ENCODE results near the gene TCEANC2. TPM values are rescaled to one million over a fixed set of nuclear protein-coding genes. Genes with fewer than 3 reads are reported as not detected.

TCEANC2 gene
- total RNA-seq, 1 experiment from 2014 or later = 5.3 TPM

DNA sequence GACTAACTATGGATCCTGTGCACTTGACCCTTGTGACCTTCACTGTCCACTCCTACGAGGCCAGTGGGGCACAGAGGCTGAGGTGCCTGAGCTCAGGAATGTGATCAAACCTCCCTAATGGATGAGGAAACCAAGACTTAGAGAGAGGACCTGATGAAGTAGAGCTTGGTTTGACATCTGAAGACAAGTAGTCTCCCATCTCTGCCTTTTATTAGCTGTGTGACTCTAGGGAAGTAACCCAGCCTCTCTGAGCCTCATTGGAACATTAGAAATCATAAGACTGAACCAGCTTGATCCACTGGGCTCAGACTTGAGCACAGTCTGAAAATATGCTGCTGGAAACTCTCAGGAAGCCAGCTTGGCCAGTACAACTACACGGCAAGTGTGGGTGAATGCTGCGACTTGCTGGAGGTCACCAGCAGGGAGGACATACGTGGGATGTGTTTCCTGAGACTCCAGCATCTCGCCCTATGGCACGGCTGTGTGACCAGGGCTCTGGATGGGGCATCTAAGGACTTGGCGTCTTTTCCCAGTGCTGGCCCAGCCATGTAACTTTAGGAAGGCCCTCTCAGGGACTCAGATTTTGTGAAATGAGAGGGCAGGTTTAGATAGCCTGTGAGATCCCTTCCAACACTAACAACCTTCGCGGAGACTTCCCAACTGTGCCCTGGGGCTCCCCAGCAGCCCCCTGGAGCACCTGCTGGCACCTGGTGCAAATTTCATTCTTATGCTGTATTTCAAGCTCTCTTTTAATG, 88.9 kb downstream of the TCEANC2 start:
- TF ChIP-seq, protein P1, sequence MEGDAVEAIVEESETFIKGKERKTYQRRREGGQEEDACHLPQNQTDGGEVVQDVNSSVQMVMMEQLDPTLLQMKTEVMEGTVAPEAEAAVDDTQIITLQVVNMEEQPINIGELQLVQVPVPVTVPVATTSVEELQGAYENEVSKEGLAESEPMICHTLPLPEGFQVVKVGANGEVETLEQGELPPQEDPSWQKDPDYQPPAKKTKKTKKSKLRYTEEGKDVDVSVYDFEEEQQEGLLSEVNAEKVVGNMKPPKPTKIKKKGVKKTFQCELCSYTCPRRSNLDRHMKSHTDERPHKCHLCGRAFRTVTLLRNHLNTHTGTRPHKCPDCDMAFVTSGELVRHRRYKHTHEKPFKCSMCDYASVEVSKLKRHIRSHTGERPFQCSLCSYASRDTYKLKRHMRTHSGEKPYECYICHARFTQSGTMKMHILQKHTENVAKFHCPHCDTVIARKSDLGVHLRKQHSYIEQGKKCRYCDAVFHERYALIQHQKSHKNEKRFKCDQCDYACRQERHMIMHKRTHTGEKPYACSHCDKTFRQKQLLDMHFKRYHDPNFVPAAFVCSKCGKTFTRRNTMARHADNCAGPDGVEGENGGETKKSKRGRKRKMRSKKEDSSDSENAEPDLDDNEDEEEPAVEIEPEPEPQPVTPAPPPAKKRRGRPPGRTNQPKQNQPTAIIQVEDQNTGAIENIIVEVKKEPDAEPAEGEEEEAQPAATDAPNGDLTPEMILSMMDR (conservative IDR thresholded peaks at IDR 0.05) = no peak
- no peaks in the 10 kb centered on the region for H3K79me1 ChIP-seq (ENCODE audit: insufficient read depth, low read depth, low read length, poor library complexity, severe bottlenecking)
- no peaks in the 10 kb centered on the region for H3K9me3 Mint-ChIP-seq
- no CpG with 5 or more reads among the region's 9 CpGs for WGBS (ENCODE audit: extremely low coverage, insufficient read length, low lambda C conversion rate)
- H3K36me3 Mint-ChIP-seq (ENCODE audit: insufficient read depth in 1 of 3, low read depth in 3 of 3) = no peaks in the 10 kb centered on the region
- H3K56ac ChIP-seq (ENCODE audit: insufficient read length, low read depth, low read length) = no peak overlapping the region
- H2BK12ac ChIP-seq (ENCODE audit: insufficient read length, low read depth, low read length) = no peak overlapping the region
- H2BK120ac ChIP-seq (ENCODE audit: low read depth, low read length, poor library complexity, severe bottlenecking) = no peak overlapping the region
- no peak overlapping the region for H4K91ac ChIP-seq (ENCODE audit: insufficient read length, low read depth, low read length)
- H3K4me1 Mint-ChIP-seq = peaks cover 2 to 11% of the 10 kb centered on the region in 2 experiments
- no peak overlapping the region for H3K23ac ChIP-seq (ENCODE audit: insufficient read length, low read depth, low read length)
- H3K4me1 ChIP-seq (ENCODE audit: insufficient read depth, low read length) = no peaks in the 10 kb centered on the region
- H2BK20ac ChIP-seq (ENCODE audit: low read depth, low read length, poor library complexity, severe bottlenecking) = no peak overlapping the region
- no peak for DNase-seq
- no peaks in the 10 kb centered on the region for H4K20me1 ChIP-seq (ENCODE audit: control insufficient read depth, insufficient read depth, insufficient read length)
- no peak overlapping the region for H3K9ac ChIP-seq (ENCODE audit: extremely low read depth, insufficient read length, low read length)
- no peak overlapping the region for H2AFZ ChIP-seq (ENCODE audit: low read length)
- H2BK5ac ChIP-seq (ENCODE audit: insufficient read length, low read length) = no peak overlapping the region
- H3K4ac ChIP-seq (ENCODE audit: low read depth, low read length) = no peak overlapping the region
- H4K5ac ChIP-seq (ENCODE audit: insufficient read length, low read depth, low read length) = no peak overlapping the region
- no peak overlapping the region for H3K18ac ChIP-seq (ENCODE audit: insufficient read length, low read depth, low read length)
- H3K4me3 Mint-ChIP-seq = no peak overlapping the region
- H3K27ac Mint-ChIP-seq = no peak overlapping the region; a peak in 1 of 7 replicates
- H3T11ph ChIP-seq (ENCODE audit: low read length) = no peak overlapping the region
- H3K27ac ChIP-seq (ENCODE audit: insufficient read length, low read depth, low read length) = no peak overlapping the region
- H3K23me2 ChIP-seq (ENCODE audit: insufficient read length, low read depth, low read length, poor library complexity, severe bottlenecking) = no peaks in the 10 kb centered on the region
- H3K9me3 ChIP-seq (ENCODE audit: control insufficient read depth, low read depth, low read length) = no peaks in the 10 kb centered on the region
- H3K79me2 ChIP-seq (ENCODE audit: insufficient read depth, low read length) = no peaks in the 10 kb centered on the region
- no peak overlapping the region for H4K8ac ChIP-seq (replicated peaks; ENCODE audit: insufficient read length, low read depth, low read length)
- H3K27me3 Mint-ChIP-seq (ENCODE audit: low read depth) = no peaks in the 10 kb centered on the region; the same call in none of the 2 replicates
- H3K27me3 ChIP-seq (ENCODE audit: insufficient read depth, low read length) = no peaks in the 10 kb centered on the region; the same call in 1 of the 2 replicates
- H2BK15ac ChIP-seq (ENCODE audit: low read depth, low read length) = no peak overlapping the region
- H3K4me2 ChIP-seq (ENCODE audit: insufficient read depth, insufficient read length, low read length) = no peak overlapping the region
- no peak overlapping the region for H3K14ac ChIP-seq (ENCODE audit: insufficient read depth, low read length)
- H2AK5ac ChIP-seq (ENCODE audit: insufficient read length, low read length) = no peak overlapping the region
